Ovary (tissue), 3 donors: ENCODE data around the gene C2orf92.
"Not testable (repeated sequence)": the region's sequence is repeated elsewhere in the genome, so short reads cannot be mapped to it uniquely, and the experiment has no call there.

Experiments
- CTCF ChIP-seq, 3 donors: fragments of 450-650 bp in 2 of 3; fragments of 200-600 bp in 1 of 3; IDR thresholded peaks; one replicate each; pipeline versions ENCODE4 v1.5.1 to v1.8.0; 2016 to 2022; ENCODE audit warnings: antibody characterized with exemption in 3 of 3, mild to moderate bottlenecking in 1 of 3
- POLR2A ChIP-seq: fragments of 450-650 bp; IDR thresholded peaks from one replicate; pipeline ENCODE4 v1.6.1; 2017; ENCODE audit warnings: antibody characterized with exemption, mild to moderate bottlenecking, moderate library complexity
- donor health status: DM: no; HTN: no; CAD: no.

GRCh38 chr2:97625354-97626048 lies 44.0 kb upstream of the C2orf92 start:
- TF ChIP-seq POLR2A; CTCF (IDR thresholded peaks at IDR 0.05): not testable (repeated sequence)
